BE2C (cell line): ENCODE measurements around the gene TRIM2. TPM values are rescaled to one million over a fixed set of nuclear protein-coding genes. Genes with fewer than 3 reads are reported as not detected.

Source experiments
- DNase-seq: peaks from one replicate; pipeline ENCODE4 v3.0.0-alpha.2; 2020
- H3K27me3 ChIP-seq: fragments of 250-450 bp; sonication (Bioruptor Pico); 2 replicates; pipeline ENCODE4 v1.5.1; 2020; ENCODE audit warnings: mild to moderate bottlenecking
- H3K36me3 ChIP-seq: fragments of 250-450 bp; sonication (Bioruptor Pico); 2 replicates; pipeline ENCODE4 v1.5.1; 2020; ENCODE audit warnings: mild to moderate bottlenecking
- H3K4me1 ChIP-seq: fragments of 250-450 bp; sonication (Bioruptor Pico); 2 replicates; pipeline ENCODE4 v1.5.1; 2020
- H3K4me3 ChIP-seq: 2 replicates; pipeline ENCODE4 v1.5.1; 2011; ENCODE audit warnings: low read depth, low read length
- H3K9me3 ChIP-seq: fragments of 250-450 bp; sonication (Bioruptor Pico); 2 replicates; pipeline ENCODE4 v1.5.1; 2020
- CTCF ChIP-seq: IDR thresholded peaks from 2 replicates; pipeline ENCODE4 v1.5.1; 2012; ENCODE audit warnings: mild to moderate bottlenecking, low read depth, low read length
- polyA plus RNA-seq: library from polyadenylated mRNA; unstranded; fragments of >200 nt; gene quantifications from one replicate; pipeline ENCODE4 v1.2.1, GENCODE V29; 2012; ENCODE audit warnings: low read depth, missing spikeins; ENCODE audit not compliant: insufficient read length, insufficient read depth

The TRIM2 gene
- polyA plus RNA-seq, result 37.7 TPM

GRCh38 chr4:153204247-153204671 lies at the start of gene TRIM2:
Gene TRIM2 (plus strand): TSS chr4:153204443. CDS start chr4:153204531, 88 bp downstream.
- no peaks in the 10 kb centered on the region for H3K4me1 ChIP-seq
- no peak within 1 kb of the TSS for H3K4me3 ChIP-seq
- H3K27me3 ChIP-seq, result no peaks in the 10 kb centered on the region
- TF ChIP-seq CTCF, result no peak
- no peaks in the 10 kb centered on the region for H3K9me3 ChIP-seq
- DNase-seq, result no peak
- no peaks in the 10 kb centered on the region for H3K36me3 ChIP-seq

- Histone ChIP-seq H3K4me3 (no peak overlapping the region), H3K27me3 (no peaks in the 10 kb centered on the region)
These were observed 48.6 kb upstream of the TRIM2 start for GRCh38 chr4:153155686-153156085.

GRCh38 chr4:153156263-153156662 lies 48.0 kb upstream of the TRIM2 start:
- H3K9me3 ChIP-seq, result no peaks in the 10 kb centered on the region
- H3K4me1 ChIP-seq, result peaks cover 5% of the 10 kb centered on the region
- peak; percentile 17; the same call in 1 of the 2 replicates for TF ChIP-seq CTCF
- no peaks in the 10 kb centered on the region for H3K36me3 ChIP-seq
- H3K27me3 ChIP-seq, result no peaks in the 10 kb centered on the region
- H3K4me3 ChIP-seq, result no peak overlapping the region
- no peak for DNase-seq

More at GRCh38 chr4:153155686-153156085, 48.6 kb upstream of the TRIM2 start:
- H3K36me3 ChIP-seq, result no peaks in the 10 kb centered on the region
- no peak for TF ChIP-seq CTCF
- H3K9me3 ChIP-seq, result no peaks in the 10 kb centered on the region
- no peak for DNase-seq
- H3K4me1 ChIP-seq, result peaks cover 5% of the 10 kb centered on the region

- no peak overlapping the region for H3K4me3 ChIP-seq
- H3K9me3 ChIP-seq, result no peaks in the 10 kb centered on the region
- peaks cover 3% of the 10 kb centered on the region for H3K4me1 ChIP-seq
- H3K27me3 ChIP-seq, result no peaks in the 10 kb centered on the region
- DNase-seq, result no peak
- TF ChIP-seq CTCF, result no peak
- H3K36me3 ChIP-seq, result no peaks in the 10 kb centered on the region
These were observed 47.5 kb upstream of the TRIM2 start for GRCh38 chr4:153156721-153157120.

- TF ChIP-seq CTCF, result 0 out of 2 replicates have a peak, but pooled peaks have one; percentile 12
- H3K9me3 ChIP-seq, result no peaks in the 10 kb centered on the region
These were observed 45.2 kb upstream of the TRIM2 start for GRCh38 chr4:153159016-153159415.

GRCh38 chr4:153159728-153160221 lies 44.5 kb upstream of the TRIM2 start:
- no peak for TF ChIP-seq CTCF
- no peaks in the 10 kb centered on the region for H3K36me3 ChIP-seq

More at GRCh38 chr4:153159016-153159415, 45.2 kb upstream of the TRIM2 start:
- DNase-seq, result no peak
- H3K27me3 ChIP-seq, result no peaks in the 10 kb centered on the region
- H3K36me3 ChIP-seq, result no peaks in the 10 kb centered on the region
- no peak overlapping the region for H3K4me3 ChIP-seq
- H3K4me1 ChIP-seq, result no peaks in the 10 kb centered on the region

More at GRCh38 chr4:153159728-153160221, 44.5 kb upstream of the TRIM2 start:
- Histone ChIP-seq H3K4me3 (no peak overlapping the region), H3K27me3 (no peaks in the 10 kb centered on the region), H3K9me3 (no peaks in the 10 kb centered on the region), H3K4me1 (no peaks in the 10 kb centered on the region)
- no peak for DNase-seq
